Measurements from ENCODE around the gene CR1. TPM values are rescaled to one million over a fixed set of nuclear protein-coding genes. Genes with fewer than 3 reads are reported as not detected.
"Not testable (repeated sequence)": the region's sequence is repeated elsewhere in the genome, so short reads cannot be mapped to it uniquely, and the experiment has no call there.

Gene CR1
- total RNA-seq, 4 donors from 2014 or later, result 0.49 to 1.6 (median 0.67) TPM

- WGBS, 2 donors, result 3 to 11% methylated on average over 35 to 36 of the region's 44 CpGs
- H3K4me3 ChIP-seq (ENCODE audit: low read depth, poor library complexity, severe bottlenecking), result no peak overlapping the region
- DNase-seq (ENCODE audit: low spot score in 2 of 2), result no peak
- TF ChIP-seq POLR2A (IDR thresholded peaks at IDR 0.05), result no peak
- TF ChIP-seq, protein P1, sequence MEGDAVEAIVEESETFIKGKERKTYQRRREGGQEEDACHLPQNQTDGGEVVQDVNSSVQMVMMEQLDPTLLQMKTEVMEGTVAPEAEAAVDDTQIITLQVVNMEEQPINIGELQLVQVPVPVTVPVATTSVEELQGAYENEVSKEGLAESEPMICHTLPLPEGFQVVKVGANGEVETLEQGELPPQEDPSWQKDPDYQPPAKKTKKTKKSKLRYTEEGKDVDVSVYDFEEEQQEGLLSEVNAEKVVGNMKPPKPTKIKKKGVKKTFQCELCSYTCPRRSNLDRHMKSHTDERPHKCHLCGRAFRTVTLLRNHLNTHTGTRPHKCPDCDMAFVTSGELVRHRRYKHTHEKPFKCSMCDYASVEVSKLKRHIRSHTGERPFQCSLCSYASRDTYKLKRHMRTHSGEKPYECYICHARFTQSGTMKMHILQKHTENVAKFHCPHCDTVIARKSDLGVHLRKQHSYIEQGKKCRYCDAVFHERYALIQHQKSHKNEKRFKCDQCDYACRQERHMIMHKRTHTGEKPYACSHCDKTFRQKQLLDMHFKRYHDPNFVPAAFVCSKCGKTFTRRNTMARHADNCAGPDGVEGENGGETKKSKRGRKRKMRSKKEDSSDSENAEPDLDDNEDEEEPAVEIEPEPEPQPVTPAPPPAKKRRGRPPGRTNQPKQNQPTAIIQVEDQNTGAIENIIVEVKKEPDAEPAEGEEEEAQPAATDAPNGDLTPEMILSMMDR (IDR thresholded peaks at IDR 0.05), result no peak
- intact Hi-C loops (cut with DNase I; ENCODE audit: low total_unique reads), result no loop called here
Measured at GRCh38 chr1:207669528-207670009, 173.6 kb downstream of the CR1 start.

- H3K4me3 ChIP-seq (ENCODE audit: low read depth, poor library complexity, severe bottlenecking), result no peak overlapping the region
- intact Hi-C loops (cut with DNase I; ENCODE audit: low total_unique reads), result no loop called here
- WGBS, 2 donors, result 80 to 87% methylated on average over 3 of the region's 3 CpGs
- DNase-seq (ENCODE audit: low spot score in 2 of 2), result no peak
- TF ChIP-seq, protein P1 (IDR thresholded peaks at IDR 0.05), result no peak
- no peak for TF ChIP-seq POLR2A (IDR thresholded peaks at IDR 0.05)
Measured at GRCh38 chr1:207670192-207670591, 174.2 kb downstream of the CR1 start.

DNA sequence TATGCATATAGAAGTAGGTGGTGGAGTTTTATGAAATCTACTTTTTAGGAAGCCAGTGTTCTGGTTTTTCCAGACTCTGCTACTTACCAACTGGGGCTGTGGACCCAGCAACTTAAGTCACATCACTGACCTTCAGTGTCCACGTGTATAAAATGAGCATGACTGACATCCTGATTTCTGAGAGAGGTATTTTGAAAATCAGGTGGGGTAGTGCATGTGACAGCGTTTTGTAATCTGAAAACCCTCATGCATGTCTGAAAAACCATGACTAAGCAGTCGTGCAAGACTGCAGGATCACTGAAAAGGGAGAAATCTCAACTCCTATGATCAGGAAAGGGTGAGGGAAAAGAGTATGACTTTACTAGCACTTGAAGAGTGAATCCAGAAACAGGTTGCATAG lies 175.0 kb downstream of the CR1 start:
- DNase-seq (ENCODE audit: low spot score in 2 of 2), result no peak
- no peak for TF ChIP-seq POLR2A (IDR thresholded peaks at IDR 0.05)
- TF ChIP-seq, protein P1 (IDR thresholded peaks at IDR 0.05), result no peak
- H3K4me3 ChIP-seq (ENCODE audit: low read depth, poor library complexity, severe bottlenecking), result no peak overlapping the region
- intact Hi-C loops (cut with DNase I; ENCODE audit: low total_unique reads), result no loop called here
- 46 to 60% methylated on average over 3 of the region's 3 CpGs for WGBS, 2 donors

DNA sequence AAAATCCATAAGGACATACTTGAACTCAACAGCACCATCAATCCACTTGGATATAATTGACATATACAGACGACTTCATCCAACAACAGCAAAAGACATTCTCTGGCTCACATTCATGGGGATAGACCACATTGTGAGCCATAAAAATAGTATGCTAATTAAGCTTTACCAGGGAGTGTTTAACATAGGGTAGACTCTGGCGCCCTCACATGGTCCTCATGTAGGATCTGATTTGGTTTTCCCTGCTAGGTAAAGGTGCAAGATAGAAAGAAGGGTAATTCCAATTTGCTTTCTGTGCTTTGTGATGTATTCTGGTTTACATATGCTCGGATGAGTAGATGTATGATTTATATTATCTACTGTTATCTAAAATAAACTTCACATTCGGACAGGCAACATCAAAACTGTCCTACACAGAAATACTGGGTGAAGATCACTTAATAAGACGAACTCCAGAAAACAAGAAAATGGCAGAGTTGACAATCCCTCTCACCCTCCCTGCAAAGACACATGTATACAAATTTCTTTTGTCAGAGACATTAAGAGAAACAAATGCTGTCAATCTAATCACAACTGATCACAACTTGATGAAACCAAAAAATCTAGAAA lies 176.7 kb downstream of the CR1 start:
- no peak overlapping the region for H3K4me3 ChIP-seq (ENCODE audit: low read depth, poor library complexity, severe bottlenecking)
- TF ChIP-seq, protein P1 (IDR thresholded peaks at IDR 0.05), result no peak
- TF ChIP-seq POLR2A (IDR thresholded peaks at IDR 0.05), result no peak
- WGBS, 2 donors, result 22 to 26% methylated on average over 5 of the region's 5 CpGs
- no peak for DNase-seq (ENCODE audit: low spot score in 2 of 2)
- intact Hi-C loops (cut with DNase I; ENCODE audit: low total_unique reads), result no loop called here

DNA sequence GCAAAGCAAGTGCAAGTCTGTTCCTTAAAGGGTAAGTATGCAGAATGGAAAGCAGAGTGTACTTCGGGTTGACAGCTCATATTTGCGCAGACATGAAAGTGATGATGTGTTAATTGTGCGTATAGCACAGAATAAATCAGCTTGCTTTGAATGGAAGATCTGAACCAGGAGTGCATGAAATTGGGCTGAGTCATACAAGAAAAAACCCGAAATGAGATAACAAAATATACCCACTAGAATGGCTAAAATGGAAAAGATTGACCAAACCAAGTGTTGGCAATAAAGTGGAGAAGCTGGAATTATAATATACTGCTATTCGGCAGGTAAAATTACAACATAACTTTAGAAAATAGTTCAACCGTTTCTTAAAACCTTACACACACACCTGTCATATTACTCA lies 177.4 kb downstream of the CR1 start:
- no peak overlapping the region for H3K4me3 ChIP-seq (ENCODE audit: low read depth, poor library complexity, severe bottlenecking)
- no peak for DNase-seq (ENCODE audit: low spot score in 2 of 2)
- intact Hi-C loops (cut with DNase I; ENCODE audit: low total_unique reads), result no loop called here
- 38 to 47% methylated on average over 6 of the region's 6 CpGs for WGBS, 2 donors
- no peak for TF ChIP-seq POLR2A (IDR thresholded peaks at IDR 0.05)
- TF ChIP-seq, protein P1 (IDR thresholded peaks at IDR 0.05), result no peak

- intact Hi-C loops (cut with DNase I; ENCODE audit: low total_unique reads), result no loop called here
- DNase-seq (ENCODE audit: low spot score in 2 of 2), result no peak
Measured at GRCh38 chr1:207676153-207676552, 180.2 kb downstream of the CR1 start.

DNA sequence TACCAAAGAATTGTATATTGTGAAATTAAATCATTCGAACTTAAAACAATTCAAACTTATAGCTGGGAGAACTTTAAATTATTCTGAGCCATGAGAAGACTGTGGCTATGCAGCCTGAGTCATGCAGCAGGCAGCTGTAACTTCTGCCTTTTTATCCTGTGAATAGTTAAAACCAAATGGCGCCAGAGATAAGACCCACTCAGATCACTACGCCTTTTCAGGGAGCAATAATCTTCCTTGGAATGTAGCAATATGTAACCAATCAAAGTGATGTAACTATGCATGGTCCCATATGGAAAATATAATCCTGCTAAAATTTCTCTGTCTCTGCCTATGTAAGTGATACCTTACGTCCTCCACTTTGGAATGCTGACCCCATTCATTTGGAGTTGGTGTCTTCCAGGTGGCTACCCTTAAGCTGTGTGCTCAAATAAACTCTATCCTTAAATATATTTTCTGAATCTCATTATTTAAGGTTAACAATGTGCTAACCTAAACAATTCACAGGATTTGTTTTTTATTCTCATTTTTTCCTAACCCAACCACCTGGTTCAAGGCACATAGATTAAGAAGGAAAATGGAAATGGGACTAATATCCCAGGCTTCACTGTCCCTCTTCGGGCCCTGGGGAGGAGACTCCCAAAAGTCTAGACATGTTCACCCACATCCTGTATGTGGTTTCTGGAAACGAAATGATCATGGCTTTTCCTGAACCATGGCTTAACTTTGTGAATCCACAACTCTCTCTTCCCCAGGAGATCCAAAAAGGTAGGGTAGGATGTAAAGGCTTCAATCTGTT lies 184.8 kb downstream of the CR1 start:
- intact Hi-C loops (cut with DNase I; ENCODE audit: low total_unique reads); H3K4me3 ChIP-seq (ENCODE audit: low read depth, poor library complexity, severe bottlenecking); DNase-seq (ENCODE audit: low spot score in 2 of 2): not testable (repeated sequence)
- 52 to 60% methylated on average over 6 of the region's 6 CpGs for WGBS, 2 donors

More at GRCh38 chr1:207676153-207676552, 180.2 kb downstream of the CR1 start:
- 88 to 91% methylated on average over 4 of the region's 4 CpGs for WGBS, 2 donors
- no peak overlapping the region for H3K4me3 ChIP-seq (ENCODE audit: low read depth, poor library complexity, severe bottlenecking)
- TF ChIP-seq POLR2A (IDR thresholded peaks at IDR 0.05), result no peak
- TF ChIP-seq, protein P1 (IDR thresholded peaks at IDR 0.05), result no peak

DNA sequence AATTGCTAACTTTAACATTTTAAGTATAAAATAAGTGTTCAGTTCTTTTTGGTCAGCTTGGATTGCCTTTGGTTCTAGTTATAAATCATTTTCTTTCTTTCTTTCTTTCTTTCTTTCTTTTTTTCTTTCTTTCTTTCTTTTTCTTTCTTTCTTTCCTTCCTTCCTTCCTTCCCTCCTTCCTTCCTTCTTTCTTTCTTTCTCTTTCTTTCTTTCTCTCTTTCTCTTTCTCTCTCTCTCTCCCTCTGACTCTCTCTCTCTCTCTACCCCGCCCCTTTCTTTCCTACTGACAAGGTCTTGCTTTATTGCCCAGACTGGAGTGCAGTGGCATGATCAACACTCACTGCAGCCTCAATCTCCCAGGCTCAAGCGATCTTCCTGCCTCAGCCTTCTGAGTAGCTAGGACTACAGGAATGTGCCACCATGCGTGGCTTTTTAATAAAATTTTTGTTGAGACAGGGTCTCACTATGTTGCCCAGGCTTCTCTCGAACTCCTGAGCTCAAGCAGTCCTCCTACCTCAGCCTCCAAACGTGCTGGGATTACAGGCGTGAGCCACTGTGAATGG lies 187.0 kb downstream of the CR1 start:
- 90 to 94% methylated on average over 6 of the region's 6 CpGs for WGBS, 2 donors
- intact Hi-C loops (cut with DNase I; ENCODE audit: low total_unique reads); H3K4me3 ChIP-seq (ENCODE audit: low read depth, poor library complexity, severe bottlenecking); DNase-seq (ENCODE audit: low spot score in 2 of 2): not testable (repeated sequence)
